HL-60 (cell line): Measurements from ENCODE around the gene GPR135.

Experiments
- DNase-seq, 2 experiments: peaks; one replicate each; pipeline ENCODE4 v3.0.0-alpha.2; 2010 to 2020; ENCODE audit warnings: low read depth in 1 of 2, low spot score in 1 of 2
- H3K27ac ChIP-seq: fragments of 250-450 bp; sonication (Bioruptor Pico); replicated peaks from 2 replicates; pipeline ENCODE4 v1.5.1; 2020; ENCODE audit warnings: mild to moderate bottlenecking, moderate library complexity
- H3K27me3 ChIP-seq: fragments of 250-450 bp; sonication (Bioruptor Pico); 2 replicates; pipeline ENCODE4 v1.5.1; 2021; ENCODE audit warnings: mild to moderate bottlenecking, moderate library complexity; ENCODE audit not compliant: insufficient read depth, poor library complexity, severe bottlenecking
- H3K4me3 ChIP-seq: replicated peaks from 2 replicates; pipeline ENCODE4 v1.5.1; 2011; ENCODE audit warnings: mild to moderate bottlenecking, control low read depth, low read length; ENCODE audit not compliant: insufficient read depth
- GABPA ChIP-seq: IDR thresholded peaks from 2 replicates; pipeline ENCODE4 v1.6.1; 2012; ENCODE audit warnings: low read depth
- POLR2AphosphoS5 ChIP-seq: IDR thresholded peaks from 2 replicates; pipeline ENCODE4 v1.6.1; 2012; ENCODE audit warnings: low read depth
- SPI1 ChIP-seq: IDR thresholded peaks from 2 replicates; pipeline ENCODE4 v1.6.1; 2012; ENCODE audit warnings: low read depth, mild to moderate bottlenecking, borderline replicate concordance
- TF ChIP-seq, protein P1 (sequence below): IDR thresholded peaks from 2 replicates; pipeline ENCODE4 v1.6.1; 2012; ENCODE audit warnings: low read depth; ENCODE audit not compliant: insufficient replicate concordance
- TF ChIP-seq, protein P2 (sequence below): IDR thresholded peaks from one replicate; pipeline ENCODE4 v1.5.1; 2011; ENCODE audit warnings: low read length, control low read depth, inconsistent platforms; ENCODE audit not compliant: insufficient read depth

Gene GPR135

DNA sequence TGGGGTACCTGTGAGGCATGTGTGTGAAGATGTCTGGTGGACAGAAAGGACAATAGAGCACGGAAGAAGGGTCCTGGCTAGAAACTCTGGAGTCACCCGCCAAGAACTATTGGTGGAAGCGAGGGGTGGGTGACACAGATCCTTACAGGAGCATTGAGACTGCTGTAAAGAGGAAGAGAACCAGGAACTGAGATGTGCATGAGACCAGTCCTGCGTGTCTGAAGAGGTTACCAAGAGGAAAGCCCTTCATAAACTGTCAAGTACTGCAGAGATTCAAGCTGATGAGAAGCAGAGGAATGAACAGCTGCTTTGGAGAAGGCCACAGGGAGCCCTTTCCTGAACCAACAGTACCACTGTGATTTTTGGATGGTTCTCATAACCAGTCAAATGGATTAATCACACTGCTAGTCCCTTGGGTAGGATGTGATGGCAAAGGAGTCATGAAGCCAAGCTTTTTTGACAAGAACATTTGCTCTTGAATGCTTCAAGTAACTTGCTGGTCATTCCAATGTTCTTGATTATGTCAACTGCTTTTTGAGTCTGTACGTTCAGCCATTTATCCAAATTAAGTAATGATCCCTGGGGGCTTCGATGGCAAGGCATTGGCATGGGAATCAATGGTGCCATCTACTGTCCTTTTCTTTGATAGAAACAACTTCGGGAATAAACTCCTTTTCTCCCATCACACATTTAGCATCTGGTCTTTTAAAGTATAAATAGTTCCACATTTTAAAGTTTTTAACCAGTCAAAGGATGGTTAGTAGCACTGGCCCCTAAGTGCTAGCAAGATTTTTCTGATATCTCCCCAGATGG lies 42.9 kb downstream of the GPR135 start:
- H3K4me3 ChIP-seq, result no peak overlapping the region
- no peaks in the 10 kb centered on the region for H3K27me3 ChIP-seq
- no peak overlapping the region for H3K27ac ChIP-seq
- TF ChIP-seq GABPA (no peak), SPI1 (no peak), POLR2AphosphoS5 (no peak)
- TF ChIP-seq, protein P1, sequence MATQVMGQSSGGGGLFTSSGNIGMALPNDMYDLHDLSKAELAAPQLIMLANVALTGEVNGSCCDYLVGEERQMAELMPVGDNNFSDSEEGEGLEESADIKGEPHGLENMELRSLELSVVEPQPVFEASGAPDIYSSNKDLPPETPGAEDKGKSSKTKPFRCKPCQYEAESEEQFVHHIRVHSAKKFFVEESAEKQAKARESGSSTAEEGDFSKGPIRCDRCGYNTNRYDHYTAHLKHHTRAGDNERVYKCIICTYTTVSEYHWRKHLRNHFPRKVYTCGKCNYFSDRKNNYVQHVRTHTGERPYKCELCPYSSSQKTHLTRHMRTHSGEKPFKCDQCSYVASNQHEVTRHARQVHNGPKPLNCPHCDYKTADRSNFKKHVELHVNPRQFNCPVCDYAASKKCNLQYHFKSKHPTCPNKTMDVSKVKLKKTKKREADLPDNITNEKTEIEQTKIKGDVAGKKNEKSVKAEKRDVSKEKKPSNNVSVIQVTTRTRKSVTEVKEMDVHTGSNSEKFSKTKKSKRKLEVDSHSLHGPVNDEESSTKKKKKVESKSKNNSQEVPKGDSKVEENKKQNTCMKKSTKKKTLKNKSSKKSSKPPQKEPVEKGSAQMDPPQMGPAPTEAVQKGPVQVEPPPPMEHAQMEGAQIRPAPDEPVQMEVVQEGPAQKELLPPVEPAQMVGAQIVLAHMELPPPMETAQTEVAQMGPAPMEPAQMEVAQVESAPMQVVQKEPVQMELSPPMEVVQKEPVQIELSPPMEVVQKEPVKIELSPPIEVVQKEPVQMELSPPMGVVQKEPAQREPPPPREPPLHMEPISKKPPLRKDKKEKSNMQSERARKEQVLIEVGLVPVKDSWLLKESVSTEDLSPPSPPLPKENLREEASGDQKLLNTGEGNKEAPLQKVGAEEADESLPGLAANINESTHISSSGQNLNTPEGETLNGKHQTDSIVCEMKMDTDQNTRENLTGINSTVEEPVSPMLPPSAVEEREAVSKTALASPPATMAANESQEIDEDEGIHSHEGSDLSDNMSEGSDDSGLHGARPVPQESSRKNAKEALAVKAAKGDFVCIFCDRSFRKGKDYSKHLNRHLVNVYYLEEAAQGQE, result no peak
- TF ChIP-seq, protein P2, sequence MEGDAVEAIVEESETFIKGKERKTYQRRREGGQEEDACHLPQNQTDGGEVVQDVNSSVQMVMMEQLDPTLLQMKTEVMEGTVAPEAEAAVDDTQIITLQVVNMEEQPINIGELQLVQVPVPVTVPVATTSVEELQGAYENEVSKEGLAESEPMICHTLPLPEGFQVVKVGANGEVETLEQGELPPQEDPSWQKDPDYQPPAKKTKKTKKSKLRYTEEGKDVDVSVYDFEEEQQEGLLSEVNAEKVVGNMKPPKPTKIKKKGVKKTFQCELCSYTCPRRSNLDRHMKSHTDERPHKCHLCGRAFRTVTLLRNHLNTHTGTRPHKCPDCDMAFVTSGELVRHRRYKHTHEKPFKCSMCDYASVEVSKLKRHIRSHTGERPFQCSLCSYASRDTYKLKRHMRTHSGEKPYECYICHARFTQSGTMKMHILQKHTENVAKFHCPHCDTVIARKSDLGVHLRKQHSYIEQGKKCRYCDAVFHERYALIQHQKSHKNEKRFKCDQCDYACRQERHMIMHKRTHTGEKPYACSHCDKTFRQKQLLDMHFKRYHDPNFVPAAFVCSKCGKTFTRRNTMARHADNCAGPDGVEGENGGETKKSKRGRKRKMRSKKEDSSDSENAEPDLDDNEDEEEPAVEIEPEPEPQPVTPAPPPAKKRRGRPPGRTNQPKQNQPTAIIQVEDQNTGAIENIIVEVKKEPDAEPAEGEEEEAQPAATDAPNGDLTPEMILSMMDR, result no peak
- DNase-seq, result no peak

DNA sequence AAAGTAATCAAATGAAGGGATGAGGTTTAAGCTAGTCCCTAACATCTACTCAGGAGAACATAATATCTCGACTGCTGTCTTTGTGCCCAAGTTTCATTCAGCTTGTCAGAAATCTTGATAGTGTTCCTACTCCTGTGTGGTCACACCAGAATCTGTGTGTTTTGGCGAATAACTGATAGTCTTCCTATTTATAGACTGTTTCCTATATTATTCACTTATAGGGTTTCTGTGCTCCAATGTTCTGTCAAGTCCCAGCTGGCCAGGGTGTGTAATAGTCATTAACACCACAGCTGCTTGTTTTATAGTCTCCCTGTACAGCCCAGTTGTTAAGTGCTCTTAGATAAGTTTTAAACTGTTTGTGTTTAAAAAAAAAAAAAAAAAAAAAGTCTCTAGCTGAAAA lies 45.9 kb downstream of the GPR135 start:
- TF ChIP-seq, protein P2, result no peak
- no peak for TF ChIP-seq GABPA
- no peaks in the 10 kb centered on the region for H3K27me3 ChIP-seq
- H3K27ac ChIP-seq, result no peak overlapping the region
- H3K4me3 ChIP-seq, result no peak overlapping the region
- DNase-seq, result no peak

DNA sequence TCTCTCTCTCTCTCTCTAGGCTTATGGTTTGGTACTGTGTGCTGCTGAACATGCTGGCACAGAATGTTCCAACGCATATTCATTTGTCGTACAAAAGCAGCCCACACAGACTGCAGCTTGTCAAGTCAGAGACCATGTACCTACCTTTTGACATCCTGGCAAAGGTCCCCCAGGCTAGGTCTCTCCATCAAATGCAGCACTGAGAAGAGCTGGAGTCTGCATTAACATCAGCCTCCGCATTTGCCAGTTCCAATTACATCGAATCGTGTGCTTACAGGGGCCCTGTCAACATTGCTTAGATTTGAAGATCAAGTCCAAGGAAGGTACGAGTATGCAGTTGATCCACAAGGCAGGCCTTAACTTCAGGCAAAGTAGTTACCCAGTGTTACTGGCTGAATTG lies 47.9 kb downstream of the GPR135 start:
- no peak for DNase-seq
- H3K27ac ChIP-seq, result no peak overlapping the region
- TF ChIP-seq, protein P1, result no peak
- TF ChIP-seq POLR2AphosphoS5 (no peak), GABPA (no peak), SPI1 (no peak)
- TF ChIP-seq, protein P2, result no peak
- no peak overlapping the region for H3K4me3 ChIP-seq
- no peaks in the 10 kb centered on the region for H3K27me3 ChIP-seq
